Stomach (tissue), 9 donors: ENCODE measurements around the gene HYAL2. TPM values are rescaled to one million over a fixed set of nuclear protein-coding genes. Genes with fewer than 3 reads are reported as not detected.

Source experiments
- DNase-seq, 2 donors: peaks; one replicate each; pipeline versions ENCODE4 v3.0.0 to v3.0.0-alpha.2; 2013 to 2019
- H3K27ac ChIP-seq, 5 donors: fragments of 200-600 bp in 4 of 5; sonication (generic) in 4 of 5; one replicate each; pipeline ENCODE4 v1.5.1; 2013 to 2019; ENCODE audit warnings: mild to moderate bottlenecking in 1 of 5, moderate library complexity in 1 of 5
- H3K27me3 ChIP-seq, 3 donors: fragments of 200-600 bp; sonication (generic); one replicate each; pipeline ENCODE4 v1.5.1; 2017 to 2019; ENCODE audit warnings: mixed run types in 1 of 3
- H3K36me3 ChIP-seq, 4 donors: fragments of 200-600 bp; sonication (generic); 1 replicate in 3 of 4; 2 replicates in 1 of 4; pipeline ENCODE4 v1.5.1; 2016 to 2019
- H3K4me1 ChIP-seq, 4 donors: fragments of 200-600 bp; sonication (generic); one replicate each; pipeline ENCODE4 v1.5.1; 2016 to 2019
- H3K4me3 ChIP-seq, 4 donors: fragments of 200-600 bp; sonication (generic) in 3 of 4; one replicate each; pipeline ENCODE4 v1.5.1; 2016 to 2019; ENCODE audit warnings: mild to moderate bottlenecking in 1 of 4
- H3K9me3 ChIP-seq, 4 donors: fragments of 200-600 bp; sonication (generic); one replicate each; pipeline ENCODE4 v1.5.1; 2016 to 2019
- EP300 ChIP-seq: sonication (generic); formaldehyde crosslinking; IDR thresholded peaks from one replicate; pipeline ENCODE4 v1.6.1; 2017; ENCODE audit warnings: antibody characterized with exemption
- POLR2A ChIP-seq, 4 donors: fragments of 450-650 bp; IDR thresholded peaks; one replicate each; pipeline ENCODE4 v1.6.1; 2016; ENCODE audit warnings: antibody characterized with exemption in 4 of 4, control low read depth in 2 of 4, mild to moderate bottlenecking in 1 of 4, moderate library complexity in 1 of 4
- POLR2AphosphoS5 ChIP-seq, 3 donors: sonication (generic); formaldehyde crosslinking; IDR thresholded peaks; one replicate each; pipeline ENCODE4 v1.6.1; 2016; ENCODE audit warnings: antibody characterized with exemption in 3 of 3
- WGBS, 5 donors: extraction: QIAGEN DNeasy Blood & Tissue Kit in 3 of 5; methylation state at CpG; one replicate each; pipeline versions ENCODE4 v1.1.5 to v1.1.7; 2013 to 2018; 5-methylcytosine and 5-hydroxymethylcytosine counted together
- intact Hi-C: fragments of 100-400 bp; cut with DNase I; formaldehyde crosslinking; loops from one replicate; pipeline ENCODE4 v1.15.1; 2023; ENCODE audit warnings: low total_unique reads
- polyA plus RNA-seq, 3 donors: library from polyadenylated mRNA; stranded (reverse); fragments of 200-250 nt; gene quantifications; one replicate each; pipeline ENCODE4 v1.2.3, GENCODE V29; 2013
- total RNA-seq, 5 donors: library from RNA; depleted of rRNA; stranded (reverse); fragments of >200 nt; gene quantifications; one replicate each; pipeline versions ENCODE4 v1.1.0 to v1.2.3, GENCODE V29; 2014 to 2016
- TF ChIP-seq, protein P1 (sequence below), 7 experiments: fragments of 450-650 bp in 4 of 7; fragments of 200-600 bp in 3 of 7; sonication (generic) in 3 of 7; IDR thresholded peaks; one replicate each; pipeline ENCODE4 v1.5.1; 2016 to 2019; ENCODE audit warnings: antibody characterized with exemption in 7 of 7, control low read depth in 2 of 7, mild to moderate bottlenecking in 1 of 7
- donor health status: healthy with polysubstance abuse.
- donor health status: Bipolar disorder and iron deficiency.
- donor health status: healthy.

Gene HYAL2
- total and polyA plus RNA-seq, 8 donors, result 11.1 to 96.4 (median 28.6) TPM

DNA sequence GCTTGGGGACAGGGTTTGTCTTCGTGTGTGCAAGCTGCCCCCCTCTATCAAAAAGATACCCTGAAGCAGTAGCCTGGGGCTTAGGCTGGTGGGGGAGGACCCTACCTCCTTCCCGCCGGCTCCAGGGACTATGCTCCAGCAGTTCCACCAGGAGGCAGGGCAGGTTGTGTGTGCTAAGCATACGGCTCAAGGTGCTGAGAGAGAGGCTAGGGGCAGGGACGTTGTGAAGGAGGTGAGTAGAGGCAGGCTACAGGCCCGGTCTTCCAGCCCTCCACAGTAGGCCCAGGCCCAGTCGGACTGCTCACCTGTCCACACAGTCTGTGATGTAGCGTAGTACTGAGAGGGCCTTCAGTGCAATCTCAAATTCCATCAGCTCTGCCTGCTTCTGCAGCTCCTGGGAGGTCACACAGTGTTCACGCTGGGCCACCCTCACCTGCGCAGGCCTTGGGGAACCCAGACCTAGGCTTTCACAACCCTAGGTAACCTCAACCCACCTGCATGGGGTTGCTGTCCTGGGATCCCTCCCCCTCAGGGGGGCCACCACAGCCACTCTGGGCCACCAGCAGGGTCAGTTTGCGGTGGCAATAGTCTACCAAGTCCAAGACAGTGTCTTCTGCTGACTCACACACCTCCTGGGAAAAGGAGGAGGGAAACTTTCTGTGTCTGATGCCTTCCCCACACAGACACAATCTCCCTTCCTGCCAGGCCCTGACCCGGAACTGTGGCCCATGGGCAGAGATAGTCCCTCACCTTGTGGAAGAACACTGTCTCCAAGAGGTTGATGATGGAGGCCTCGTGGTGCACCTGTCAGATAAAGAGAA, 20.5 kb upstream of the HYAL2 start:
- WGBS, 5 donors, result 75 to 89% (median 83%) methylated on average over 12 to 13 of the region's 13 CpGs
- Histone ChIP-seq H3K9me3 (no peaks in the 10 kb centered on the region), H3K4me3 (no peak overlapping the region), H3K27me3 (no peaks in the 10 kb centered on the region), H3K27ac (no peak overlapping the region), H3K4me1 (peaks cover 37 to 78% (median 65%) of the 10 kb centered on the region in 4 donors), H3K36me3 (peaks cover 6 to 7% (median 6%) of the 10 kb centered on the region in 4 donors)
- intact Hi-C loops, result no loop called here
- TF ChIP-seq POLR2AphosphoS5 (IDR thresholded peaks at IDR 0.05) (no peak), EP300 (no peak), POLR2A (IDR thresholded peaks at IDR 0.05) (no peak)
- TF ChIP-seq, protein P1, sequence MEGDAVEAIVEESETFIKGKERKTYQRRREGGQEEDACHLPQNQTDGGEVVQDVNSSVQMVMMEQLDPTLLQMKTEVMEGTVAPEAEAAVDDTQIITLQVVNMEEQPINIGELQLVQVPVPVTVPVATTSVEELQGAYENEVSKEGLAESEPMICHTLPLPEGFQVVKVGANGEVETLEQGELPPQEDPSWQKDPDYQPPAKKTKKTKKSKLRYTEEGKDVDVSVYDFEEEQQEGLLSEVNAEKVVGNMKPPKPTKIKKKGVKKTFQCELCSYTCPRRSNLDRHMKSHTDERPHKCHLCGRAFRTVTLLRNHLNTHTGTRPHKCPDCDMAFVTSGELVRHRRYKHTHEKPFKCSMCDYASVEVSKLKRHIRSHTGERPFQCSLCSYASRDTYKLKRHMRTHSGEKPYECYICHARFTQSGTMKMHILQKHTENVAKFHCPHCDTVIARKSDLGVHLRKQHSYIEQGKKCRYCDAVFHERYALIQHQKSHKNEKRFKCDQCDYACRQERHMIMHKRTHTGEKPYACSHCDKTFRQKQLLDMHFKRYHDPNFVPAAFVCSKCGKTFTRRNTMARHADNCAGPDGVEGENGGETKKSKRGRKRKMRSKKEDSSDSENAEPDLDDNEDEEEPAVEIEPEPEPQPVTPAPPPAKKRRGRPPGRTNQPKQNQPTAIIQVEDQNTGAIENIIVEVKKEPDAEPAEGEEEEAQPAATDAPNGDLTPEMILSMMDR (IDR thresholded peaks at IDR 0.05), result no peak
- DNase-seq, result no peak

DNA sequence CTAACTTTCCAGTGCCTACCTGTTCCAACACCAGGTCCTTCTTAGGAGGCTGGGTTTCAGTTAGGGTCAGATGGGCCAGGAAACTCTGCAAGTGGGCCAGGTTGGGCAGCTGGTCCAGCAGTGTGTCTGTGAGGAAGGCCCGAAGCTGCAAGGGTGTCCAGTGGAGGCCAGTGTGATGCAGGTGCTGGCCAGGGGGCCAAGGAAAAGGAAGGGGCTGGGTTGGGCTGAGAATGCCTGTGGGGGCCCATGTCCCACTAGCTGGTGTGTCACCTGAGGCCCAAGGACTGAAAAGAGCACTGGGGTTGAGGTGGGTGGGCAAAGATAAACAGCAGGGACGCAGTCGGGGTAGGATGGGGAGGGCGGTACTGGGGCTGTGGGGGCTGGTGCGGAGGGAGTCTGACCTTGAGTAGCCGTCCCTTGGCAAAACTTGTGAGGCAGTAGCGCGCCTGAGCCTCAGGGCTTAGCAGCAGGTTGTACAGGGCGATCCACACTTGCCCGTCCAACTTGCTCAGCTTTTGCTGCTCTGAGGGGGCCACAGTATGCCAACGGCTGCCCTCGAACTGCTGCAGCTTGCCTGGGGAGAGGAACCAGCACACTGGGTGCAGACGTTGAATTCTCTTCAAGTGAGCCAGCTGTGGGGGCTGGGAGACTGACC, 19.6 kb upstream of the HYAL2 start:
- Histone ChIP-seq H3K4me3 (no peak overlapping the region), H3K36me3 (no peaks in the 10 kb centered on the region), H3K9me3 (no peaks in the 10 kb centered on the region), H3K27ac (peak overlapping the region in 2 of 5 donors; percentile 96 to 97), H3K4me1 (peaks cover 40 to 73% (median 63%) of the 10 kb centered on the region in 4 donors), H3K27me3 (no peaks in the 10 kb centered on the region)
- intact Hi-C loops, result no loop called here
- DNase-seq, result no peak
- TF ChIP-seq EP300, result no peak
- no peak for TF ChIP-seq POLR2A (IDR thresholded peaks at IDR 0.05)
- TF ChIP-seq, protein P1 (IDR thresholded peaks at IDR 0.05), result no peak
- 88 to 91% (median 91%) methylated on average over 11 to 13 of the region's 13 CpGs for WGBS, 5 donors

DNA sequence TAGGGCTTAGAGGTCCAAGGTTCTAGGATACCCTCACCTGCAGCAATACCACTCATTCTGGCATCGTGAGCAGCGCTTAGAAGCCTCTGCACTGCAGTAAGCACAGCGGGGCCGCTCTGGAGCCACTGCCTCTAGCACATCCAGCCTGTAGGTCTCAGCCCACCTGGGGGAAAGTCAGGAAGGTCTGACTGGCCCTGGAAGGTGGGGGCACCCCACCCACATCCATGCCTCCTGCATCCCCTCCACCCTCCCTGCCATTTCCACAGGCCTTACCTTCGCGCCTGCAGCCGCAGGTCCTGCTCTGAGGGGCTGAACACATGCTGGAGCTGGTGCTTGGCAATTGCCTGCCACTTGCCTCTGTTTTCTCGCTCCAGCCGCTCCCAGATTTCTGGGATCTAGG, 19.0 kb upstream of the HYAL2 start:
- no peak for DNase-seq
- no peaks in the 10 kb centered on the region for H3K36me3 ChIP-seq
- TF ChIP-seq, protein P1 (IDR thresholded peaks at IDR 0.05), result no peak
- TF ChIP-seq POLR2AphosphoS5 (IDR thresholded peaks at IDR 0.05) (no peak), POLR2A (IDR thresholded peaks at IDR 0.05) (no peak), EP300 (no peak)
- intact Hi-C loops, result no loop called here
- H3K4me1 ChIP-seq, result peaks cover 40 to 67% (median 59%) of the 10 kb centered on the region in 4 donors
- H3K9me3 ChIP-seq, result no peaks in the 10 kb centered on the region
- H3K27me3 ChIP-seq, result no peaks in the 10 kb centered on the region
- peak overlapping the region; percentile 50 to 52 (median 52) for H3K4me3 ChIP-seq
- peak overlapping the region; percentile 69 to 99 (median 96) for H3K27ac ChIP-seq
- 86 to 94% (median 90%) methylated on average over 5 to 9 of the region's 9 CpGs for WGBS, 5 donors

DNA sequence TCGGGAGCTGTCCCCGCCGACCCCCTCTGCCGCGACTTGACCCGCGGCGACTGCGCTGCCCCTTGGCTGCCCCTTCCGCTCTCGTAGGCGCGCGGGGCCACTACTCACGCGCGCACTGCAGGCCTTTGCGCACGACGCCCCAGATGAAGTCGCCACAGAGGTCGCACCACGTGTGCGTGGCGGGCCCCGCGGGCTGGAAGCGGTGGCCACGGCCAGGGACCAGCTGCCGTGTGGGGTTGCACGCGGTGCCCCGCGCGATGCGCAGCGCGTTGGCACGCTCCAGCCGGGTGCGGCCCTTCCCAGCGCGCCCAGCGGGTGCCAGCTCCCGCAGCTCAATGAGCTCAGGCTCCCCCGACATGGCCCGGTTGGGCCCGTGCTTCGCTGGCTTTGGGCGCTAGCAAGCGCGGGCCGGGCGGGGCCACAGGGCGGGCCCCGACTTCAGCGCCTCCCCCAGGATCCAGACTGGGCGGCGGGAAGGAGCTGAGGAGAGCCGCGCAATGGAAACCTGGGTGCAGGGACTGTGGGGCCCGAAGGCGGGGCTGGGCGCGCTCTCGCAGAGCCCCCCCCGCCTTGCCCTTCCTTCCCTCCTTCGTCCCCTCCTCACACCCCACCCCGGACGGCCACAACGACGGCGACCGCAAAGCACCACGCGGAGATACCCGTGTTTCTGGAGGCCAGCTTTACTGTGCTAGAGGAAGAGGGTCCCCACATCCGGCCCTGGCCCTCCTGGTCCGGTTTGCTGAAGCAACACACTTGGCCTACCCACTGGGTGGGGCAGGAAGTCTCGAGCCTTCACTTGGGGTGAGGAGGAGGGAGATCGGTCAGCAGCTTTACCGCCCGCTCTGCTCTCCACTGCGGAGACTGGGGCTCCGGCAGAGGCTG, 18.1 kb upstream of the HYAL2 start, which contains the start of gene RASSF1:
TSS of gene RASSF1 (minus strand) at position 389 of the 882 bp plus-strand sequence. CDS start at position 358, 31 bp downstream.
- Histone ChIP-seq H3K27ac (peak within 1 kb of the TSS; percentile 69 to 99 (median 96)), H3K9me3 (no peaks in the 10 kb centered on the region), H3K4me1 (peaks cover 46 to 67% (median 61%) of the 10 kb centered on the region in 4 donors), H3K4me3 (peak within 1 kb of the TSS; percentile 50 to 52 (median 52)), H3K36me3 (no peaks in the 10 kb centered on the region), H3K27me3 (no peaks in the 10 kb centered on the region)
- intact Hi-C loops, result no loop called here
- 1 to 7% (median 3%) methylated on average over 44 to 85 of the region's 85 CpGs for WGBS, 5 donors
- TF ChIP-seq POLR2AphosphoS5 (IDR thresholded peaks at IDR 0.05) (peak in 2 of 3 donors; percentile 39 to 64), POLR2A (IDR thresholded peaks at IDR 0.05) (peak in 1 of 4 donors; percentile 18)
- TF ChIP-seq, protein P1 (IDR thresholded peaks at IDR 0.05), result no peak
- peak; percentile 79 to 91 for DNase-seq
